Stomach (tissue), 4 donors: ENCODE measurements around the gene MSI2.

Experiments
- CTCF ChIP-seq, 7 experiments: fragments of 450-650 bp in 4 of 7; fragments of 200-600 bp in 3 of 7; sonication (generic) in 3 of 7; IDR thresholded peaks; one replicate each; pipeline ENCODE4 v1.5.1; 2016 to 2019; ENCODE audit warnings: antibody characterized with exemption in 7 of 7, control low read depth in 2 of 7, mild to moderate bottlenecking in 1 of 7
- EP300 ChIP-seq: sonication (generic); formaldehyde crosslinking; IDR thresholded peaks from one replicate; pipeline ENCODE4 v1.6.1; 2017; ENCODE audit warnings: antibody characterized with exemption
- POLR2A ChIP-seq, 4 donors: fragments of 450-650 bp; IDR thresholded peaks; one replicate each; pipeline ENCODE4 v1.6.1; 2016; ENCODE audit warnings: antibody characterized with exemption in 4 of 4, control low read depth in 2 of 4, mild to moderate bottlenecking in 1 of 4, moderate library complexity in 1 of 4

GRCh38 chr17:57697197-57697596, 440.9 kb downstream of the MSI2 start:
- TF ChIP-seq CTCF (IDR thresholded peaks at IDR 0.05) (no peak), POLR2A (IDR thresholded peaks at IDR 0.05) (no peak), EP300 (no peak)
